Karpas-422 (cell line): ENCODE results near the gene ANKRD34A. TPM values are rescaled to one million over a fixed set of nuclear protein-coding genes. Genes with fewer than 3 reads are reported as not detected.
A peak's percentile ranks its signal among the peaks of the same experiment; 100 is the strongest.
"Not testable (repeated sequence)": the region's sequence is repeated elsewhere in the genome, so short reads cannot be mapped to it uniquely, and the experiment has no call there.

ENCODE experiments used
- DNase-seq: peaks from one replicate; pipeline ENCODE4 v3.0.0-alpha.2; 2015
- H2AFZ ChIP-seq: fragments of 200-600 bp; sonication (generic); 2 replicates; pipeline ENCODE4 v1.6.1; 2014; ENCODE audit warnings: antibody characterized with exemption, low read length, mixed read lengths
- H3K27ac ChIP-seq: fragments of 200-600 bp; sonication (generic); 2 replicates; pipeline ENCODE4 v1.5.1; 2014; ENCODE audit warnings: mild to moderate bottlenecking, low read length, moderate library complexity
- H3K27me3 ChIP-seq: fragments of 200-600 bp; sonication (generic); 2 replicates; pipeline ENCODE4 v1.6.1; 2014; ENCODE audit warnings: low read length, mixed read lengths
- H3K36me3 ChIP-seq: fragments of 200-600 bp; sonication (generic); 2 replicates; pipeline ENCODE4 v1.6.1; 2014; ENCODE audit warnings: low read length, mixed read lengths; ENCODE audit not compliant: insufficient read depth
- H3K4me1 ChIP-seq: fragments of 200-600 bp; sonication (generic); 2 replicates; pipeline ENCODE4 v1.6.1; 2014; ENCODE audit warnings: mild to moderate bottlenecking, low read length, mixed read lengths
- H3K4me2 ChIP-seq: fragments of 200-600 bp; sonication (generic); 2 replicates; pipeline ENCODE4 v1.6.1; 2014; ENCODE audit warnings: low read length, low read depth, mild to moderate bottlenecking; ENCODE audit not compliant: poor library complexity, severe bottlenecking
- H3K4me3 ChIP-seq: fragments of 200-600 bp; sonication (generic); 2 replicates; pipeline ENCODE4 v1.5.1; 2014; ENCODE audit warnings: mild to moderate bottlenecking, antibody characterized with exemption, low read length, mixed read lengths
- H3K79me2 ChIP-seq: fragments of 200-600 bp; sonication (generic); 2 replicates; pipeline ENCODE4 v1.6.1; 2014; ENCODE audit warnings: mild to moderate bottlenecking, low read length, mixed read lengths
- H3K9ac ChIP-seq: fragments of 200-600 bp; sonication (generic); 2 replicates; pipeline ENCODE4 v1.6.0; 2014; ENCODE audit warnings: low read length
- H3K9me2 ChIP-seq: fragments of 200-600 bp; sonication (generic), shearing (Covaris generic); replicated peaks from 2 replicates; pipeline ENCODE4 v1.6.0; 2014; ENCODE audit warnings: mild to moderate bottlenecking, low read length, moderate library complexity; ENCODE audit not compliant: insufficient read depth
- H3K9me3 ChIP-seq: fragments of 300-700, 200-600 bp; sonication (generic); 2 replicates; pipeline ENCODE4 v1.6.1; 2014; ENCODE audit warnings: low read length, mixed read lengths
- H4K20me1 ChIP-seq: fragments of 200-600 bp; sonication (generic); 2 replicates; pipeline ENCODE4 v1.6.1; 2014; ENCODE audit warnings: mild to moderate bottlenecking, antibody characterized with exemption, low read length, low read depth; ENCODE audit not compliant: insufficient read depth
- total RNA-seq: library from RNA; depleted of rRNA; stranded (reverse); fragments of >200 nt; shearing (Covaris generic); gene quantifications from 2 replicates; pipeline ENCODE4 v1.2.3, GENCODE V29; 2014; ENCODE audit warnings: low replicate concordance

ANKRD34A gene
- total RNA-seq, 1 experiment from 2014 or later = 9.0 TPM

DNA sequence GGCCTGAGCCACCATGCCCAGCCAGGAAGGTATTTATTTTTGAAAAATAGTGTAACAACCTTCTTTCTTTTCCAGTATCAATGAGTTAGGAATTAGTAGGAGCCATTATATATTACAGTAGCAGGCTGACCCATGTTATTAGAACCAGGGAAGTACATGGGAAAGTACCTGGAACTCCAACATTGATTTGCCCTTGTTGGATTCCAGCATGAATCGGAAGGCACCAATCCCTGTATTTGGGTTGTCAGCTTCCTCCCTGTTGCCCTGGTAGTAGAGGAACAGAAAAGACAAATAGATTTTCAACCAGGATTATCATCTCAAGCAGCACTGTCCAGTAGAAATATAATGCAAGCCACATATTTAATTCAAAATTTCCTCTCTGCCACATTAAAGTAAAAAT lies 26.9 kb downstream of the ANKRD34A start:
- no peaks in the 10 kb centered on the region for H3K9me3 ChIP-seq
- peak overlapping the region; percentile 11; the same call in 1 of the 2 replicates for H3K27ac ChIP-seq
- H3K9ac ChIP-seq = no peak overlapping the region
- DNase-seq = peak; percentile 33
- no peaks in the 10 kb centered on the region for H3K27me3 ChIP-seq
- H4K20me1 ChIP-seq = no peaks in the 10 kb centered on the region
- H3K4me3 ChIP-seq = no peak overlapping the region
- peaks cover 38% of the 10 kb centered on the region for H3K4me1 ChIP-seq
- no peak overlapping the region for H3K4me2 ChIP-seq
- H3K9me2 ChIP-seq = no peaks in the 10 kb centered on the region
- H2AFZ ChIP-seq = no peak overlapping the region
- peaks cover 31% of the 10 kb centered on the region for H3K36me3 ChIP-seq
- H3K79me2 ChIP-seq = peaks cover 13% of the 10 kb centered on the region

DNA sequence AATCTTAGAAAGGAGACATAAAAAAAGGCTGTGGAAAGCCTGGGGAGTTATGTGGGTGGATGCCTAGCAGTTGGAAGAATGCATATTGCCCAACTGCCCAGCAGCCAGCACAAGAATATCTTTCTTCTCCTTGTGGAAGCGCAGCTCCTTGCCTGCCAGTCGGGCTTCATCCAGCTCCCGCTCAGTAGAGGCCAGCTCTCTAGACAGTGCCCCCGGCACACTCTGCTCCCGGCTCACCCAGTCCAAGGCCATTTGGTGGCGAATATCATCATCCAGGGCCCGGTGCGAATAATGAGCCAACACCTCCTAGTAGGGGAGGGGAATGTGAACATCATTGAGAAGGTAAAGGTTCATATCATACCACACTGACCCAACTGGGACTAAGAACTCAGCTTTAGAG lies 28.1 kb downstream of the ANKRD34A start:
- Histone ChIP-seq H3K4me1 (peaks cover 47% of the 10 kb centered on the region), H3K9ac (no peak overlapping the region), H4K20me1 (no peaks in the 10 kb centered on the region), H3K4me3 (no peak overlapping the region), H3K4me2 (no peak overlapping the region), H3K27me3 (no peaks in the 10 kb centered on the region), H3K36me3 (peaks cover 23% of the 10 kb centered on the region), H3K27ac (peak overlapping the region; percentile 67), H3K79me2 (peaks cover 6% of the 10 kb centered on the region), H3K9me2 (no peaks in the 10 kb centered on the region), H3K9me3 (no peaks in the 10 kb centered on the region), H2AFZ (no peak overlapping the region)
- DNase-seq = no peak

DNA sequence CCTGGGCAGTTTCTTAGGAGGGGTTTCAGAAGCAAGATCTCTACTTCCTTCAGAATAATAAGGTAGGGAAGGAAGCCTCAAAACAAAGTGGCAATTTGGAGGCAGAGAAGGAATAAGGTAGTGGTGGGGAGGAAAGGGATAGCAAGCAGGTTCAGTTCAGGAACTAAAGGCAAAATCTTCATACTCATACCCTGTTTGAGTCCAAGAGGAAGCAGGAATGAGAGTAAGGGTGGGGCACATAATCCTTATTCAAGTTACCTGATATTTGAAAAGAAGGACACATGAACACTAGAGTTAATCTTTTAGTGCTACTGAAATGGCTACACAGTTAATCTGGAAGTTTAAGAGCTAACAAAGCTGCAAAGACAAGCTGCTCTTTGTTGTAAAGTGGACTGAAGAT lies 28.7 kb downstream of the ANKRD34A start:
- no peak overlapping the region for H3K4me3 ChIP-seq
- H3K27me3 ChIP-seq = no peaks in the 10 kb centered on the region
- no peaks in the 10 kb centered on the region for H3K9me3 ChIP-seq
- H3K9ac ChIP-seq = no peak overlapping the region
- peak overlapping the region; percentile 67 for H3K27ac ChIP-seq
- no peak overlapping the region for H3K4me2 ChIP-seq
- H2AFZ ChIP-seq = no peak overlapping the region
- no peak for DNase-seq
- H3K4me1 ChIP-seq = peaks cover 47% of the 10 kb centered on the region
- peaks cover 3% of the 10 kb centered on the region for H3K79me2 ChIP-seq
- H3K36me3 ChIP-seq = peaks cover 19% of the 10 kb centered on the region; the same call in 1 of the 2 replicates
- no peaks in the 10 kb centered on the region for H3K9me2 ChIP-seq
- no peaks in the 10 kb centered on the region for H4K20me1 ChIP-seq

DNA sequence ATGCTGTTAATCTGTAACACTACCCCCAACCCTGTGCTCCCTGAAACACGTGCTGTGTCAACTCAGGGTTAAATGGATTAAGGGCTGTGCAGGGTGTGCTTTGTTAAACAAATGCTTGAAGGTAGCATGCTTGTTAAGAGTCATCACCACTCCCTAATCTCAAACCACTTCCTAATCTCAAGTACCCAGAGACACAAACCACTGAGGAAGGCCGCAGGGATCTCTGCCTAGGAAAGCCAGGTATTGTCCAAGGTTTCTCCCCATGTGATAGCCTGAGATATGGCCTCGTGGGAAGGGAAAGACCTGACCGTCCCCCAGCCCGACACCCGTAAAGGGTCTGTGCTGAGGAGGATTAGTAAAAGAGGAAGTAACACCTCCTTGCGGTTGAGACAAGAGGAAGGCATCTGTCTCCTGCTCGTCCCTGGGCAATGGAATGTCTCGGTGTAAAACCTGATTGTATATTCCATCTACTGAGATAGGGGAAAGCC lies 31.8 kb downstream of the ANKRD34A start:
- H3K36me3 ChIP-seq = peaks cover 21% of the 10 kb centered on the region; the same call in 1 of the 2 replicates
- peak; percentile 85 for DNase-seq
- H3K4me1 ChIP-seq = peaks cover 44% of the 10 kb centered on the region
- peak overlapping the region; percentile 75 for H3K4me2 ChIP-seq
- H2AFZ ChIP-seq, H4K20me1 ChIP-seq, H3K27me3 ChIP-seq, H3K9me3 ChIP-seq, H3K9me2 ChIP-seq: not testable (repeated sequence)
- H3K9ac ChIP-seq = peak overlapping the region; percentile 53
- H3K27ac ChIP-seq = peak overlapping the region; percentile 89
- H3K4me3 ChIP-seq = peak overlapping the region; percentile 54
- peaks cover 14% of the 10 kb centered on the region for H3K79me2 ChIP-seq

DNA sequence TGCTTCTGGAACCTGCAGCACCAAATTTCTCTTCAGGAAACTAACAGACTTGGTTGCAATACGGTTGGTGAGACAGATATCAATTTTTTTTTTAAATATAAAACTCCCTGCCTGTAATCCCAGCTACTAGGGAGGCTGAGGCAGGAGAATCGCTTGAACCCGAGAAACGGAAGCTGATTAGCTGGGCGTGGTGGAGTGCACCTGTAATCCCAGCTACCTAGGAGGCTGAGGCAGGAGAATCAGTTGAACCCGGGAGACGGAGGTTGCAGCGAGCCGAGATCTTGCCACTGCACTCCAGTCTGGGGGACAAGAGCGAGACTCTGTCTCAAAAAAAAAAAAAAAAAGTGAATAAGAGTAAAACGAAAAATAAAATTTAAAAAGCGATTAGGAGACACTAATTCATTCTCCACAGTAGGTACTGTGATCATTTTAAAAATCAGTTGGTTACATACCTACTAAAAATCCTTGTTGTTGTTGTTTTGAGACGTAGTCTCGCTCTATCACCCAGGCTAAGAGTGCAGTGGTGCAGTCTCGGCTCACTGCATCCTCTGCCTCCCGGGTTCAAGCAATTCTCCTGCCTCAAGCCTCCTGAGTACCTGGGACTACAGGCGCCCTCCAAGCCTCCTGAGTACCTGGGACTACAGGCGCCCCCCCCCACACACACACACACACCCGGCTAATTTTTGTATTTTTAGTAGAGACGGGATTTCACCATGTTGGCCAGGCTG lies 36.3 kb downstream of the ANKRD34A start:
- peaks cover 26% of the 10 kb centered on the region for H3K79me2 ChIP-seq
- H3K9ac ChIP-seq = peak overlapping the region; percentile 93
- H3K9me3 ChIP-seq = no peaks in the 10 kb centered on the region
- no peaks in the 10 kb centered on the region for H3K9me2 ChIP-seq
- peak overlapping the region; percentile 70 for H3K4me3 ChIP-seq
- no peak overlapping the region for H2AFZ ChIP-seq
- no peaks in the 10 kb centered on the region for H4K20me1 ChIP-seq
- H3K27me3 ChIP-seq = no peaks in the 10 kb centered on the region
- peak; percentile 68 for DNase-seq
- peak overlapping the region; percentile 98 for H3K27ac ChIP-seq
- H3K4me2 ChIP-seq = peak overlapping the region; percentile 72
- peaks cover 39% of the 10 kb centered on the region for H3K4me1 ChIP-seq
- peaks cover 20% of the 10 kb centered on the region for H3K36me3 ChIP-seq

DNA sequence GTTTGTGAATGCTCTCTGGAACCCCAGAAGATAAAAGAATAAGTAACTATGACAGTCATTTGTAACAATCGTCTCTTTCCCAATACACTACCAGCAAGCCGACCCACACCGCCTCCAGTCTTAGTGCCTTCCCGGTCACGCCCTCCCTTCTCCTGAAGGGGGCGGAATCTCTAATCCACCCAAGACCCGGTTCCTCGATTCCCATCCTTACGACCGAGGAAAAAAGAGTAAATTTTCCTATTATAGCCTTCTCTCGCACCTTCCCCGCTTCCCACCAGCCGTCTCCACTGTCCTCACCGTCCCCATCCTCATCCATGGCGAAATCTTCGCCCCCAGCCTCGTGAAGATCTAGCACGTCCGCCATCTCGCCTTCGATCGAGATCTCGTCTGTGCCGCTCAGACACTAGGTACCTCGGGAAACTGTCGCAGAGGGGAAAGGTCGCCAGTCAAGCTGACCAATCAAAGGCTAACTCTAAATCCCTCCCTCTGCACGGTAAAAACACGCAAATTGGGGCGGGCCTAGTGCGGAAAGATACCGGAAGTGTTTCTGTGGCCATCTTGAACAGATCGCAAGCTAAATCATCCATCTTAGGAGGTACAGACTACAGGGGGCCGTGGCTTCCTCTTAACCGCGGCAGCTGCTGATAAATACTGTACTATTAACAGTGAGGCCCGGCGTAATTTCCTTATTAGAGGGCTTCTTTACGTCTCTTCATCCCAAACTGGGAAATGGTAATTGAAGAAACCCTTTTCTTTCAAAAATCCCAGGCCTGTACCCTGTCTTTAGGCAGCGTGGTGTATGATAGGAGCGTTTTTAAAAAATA lies 37.1 kb downstream of the ANKRD34A start, which contains the start of gene RBM8A:
Gene RBM8A, minus strand, starts transcription at position 422 of the 824 bp plus-strand sequence. Its CDS starts 58 bp downstream, at position 364.
- Histone ChIP-seq H2AFZ (no peak within 1 kb of the TSS), H3K79me2 (peaks cover 26% of the 10 kb centered on the region), H3K4me2 (peak within 1 kb of the TSS; percentile 72), H3K27ac (peak within 1 kb of the TSS; percentile 98), H3K36me3 (peaks cover 21% of the 10 kb centered on the region), H3K9me2 (no peaks in the 10 kb centered on the region), H3K4me1 (peaks cover 32% of the 10 kb centered on the region), H3K9ac (peak within 1 kb of the TSS; percentile 93), H3K4me3 (peak within 1 kb of the TSS; percentile 70), H4K20me1 (no peaks in the 10 kb centered on the region), H3K27me3 (no peaks in the 10 kb centered on the region), H3K9me3 (no peaks in the 10 kb centered on the region)
- DNase-seq = peak; percentile 99

DNA sequence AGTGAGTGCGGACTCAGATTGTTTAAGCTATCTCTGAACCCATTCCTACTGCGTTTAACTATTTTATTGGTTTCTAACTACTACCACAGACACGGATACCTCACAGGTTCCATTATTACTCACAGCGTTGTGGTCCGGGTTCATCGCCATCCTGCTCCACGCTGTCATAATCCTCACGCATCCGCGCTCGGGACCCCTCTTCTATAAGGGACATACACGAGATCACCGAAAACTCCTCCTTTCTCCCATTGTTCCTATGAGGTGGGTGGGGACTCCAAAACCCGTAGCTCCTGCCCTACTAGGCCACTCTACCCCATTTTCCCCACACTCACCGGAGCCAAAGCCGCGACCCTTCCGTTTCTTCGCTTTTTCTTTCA lies 37.7 kb downstream of the ANKRD34A start:
- no peaks in the 10 kb centered on the region for H3K9me3 ChIP-seq
- peak overlapping the region; percentile 98 for H3K27ac ChIP-seq
- H3K4me1 ChIP-seq = peaks cover 26% of the 10 kb centered on the region
- no peaks in the 10 kb centered on the region for H3K9me2 ChIP-seq
- no peak for DNase-seq
- no peaks in the 10 kb centered on the region for H3K27me3 ChIP-seq
- H3K79me2 ChIP-seq = peaks cover 26% of the 10 kb centered on the region
- H3K9ac ChIP-seq = peak overlapping the region; percentile 93
- peaks cover 21% of the 10 kb centered on the region for H3K36me3 ChIP-seq
- peak overlapping the region; percentile 70 for H3K4me3 ChIP-seq
- H3K4me2 ChIP-seq = peak overlapping the region; percentile 72
- H4K20me1 ChIP-seq = no peaks in the 10 kb centered on the region
- no peak overlapping the region for H2AFZ ChIP-seq

DNA sequence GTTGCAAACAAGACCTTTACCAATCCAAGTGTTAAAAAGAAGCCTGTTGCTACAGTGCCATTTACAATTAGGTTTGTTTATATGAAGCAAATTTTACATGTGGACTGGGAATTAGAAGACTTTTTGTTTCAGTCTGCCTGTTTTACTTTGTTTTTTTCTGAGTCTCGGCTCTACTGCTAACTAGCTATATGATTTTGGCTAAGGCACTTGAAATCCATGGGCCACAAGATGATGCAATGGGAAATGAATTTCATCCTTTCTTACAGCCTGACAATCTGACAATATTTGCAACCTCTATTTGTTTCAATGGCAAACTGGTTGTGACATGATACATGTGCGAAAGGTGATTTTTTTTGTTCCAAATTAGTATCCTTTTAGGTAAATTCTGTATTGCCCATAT lies 42.1 kb downstream of the ANKRD34A start:
- Histone ChIP-seq H3K4me1 (peaks cover 26% of the 10 kb centered on the region), H3K9ac (no peak overlapping the region), H4K20me1 (no peaks in the 10 kb centered on the region), H3K27me3 (no peaks in the 10 kb centered on the region), H3K9me2 (no peaks in the 10 kb centered on the region), H3K27ac (no peak overlapping the region), H3K36me3 (peaks cover 17% of the 10 kb centered on the region), H3K79me2 (peaks cover 27% of the 10 kb centered on the region), H3K9me3 (no peaks in the 10 kb centered on the region), H3K4me2 (no peak overlapping the region), H3K4me3 (no peak overlapping the region), H2AFZ (no peak overlapping the region)
- no peak for DNase-seq
